A673 (cell line): Measurements from ENCODE around the gene TPI1. TPM values are rescaled to one million over a fixed set of nuclear protein-coding genes. Genes with fewer than 3 reads are reported as not detected.

Experiments
- BruUV-seq: library from RNA; stranded (reverse); fragments of 400-500 nt; replicated peaks from 2 replicates; lab custom pipeline; 2021; lab: Mats Ljungman, UMichigan
- CTCF ChIA-PET: fragments of 300-600 bp; sonication (Branson Sonifier 250); formaldehyde crosslinking; loops from one replicate; lab custom pipeline; 2022; ENCODE audit warnings: antibody characterized with exemption; lab: Charles Lee
- POLR2A ChIA-PET: fragments of 300-600 bp; sonication (Branson Sonifier 250); formaldehyde crosslinking; loops from one replicate; lab custom pipeline; 2022; ENCODE audit warnings: antibody characterized with exemption; ENCODE audit not compliant: low non-redundant PET; lab: Charles Lee
- DNase-seq: peaks from one replicate; pipeline ENCODE4 v3.0.0-alpha.2; 2015; ENCODE audit warnings: low spot score
- H3K27ac ChIP-seq: fragments of 200-600 bp; sonication (generic); 2 replicates; pipeline ENCODE4 v1.5.1; 2016; ENCODE audit warnings: mixed run types, low read depth, mild to moderate bottlenecking, mixed read lengths, antibody characterized with exemption, low read length; ENCODE audit not compliant: poor library complexity, severe bottlenecking
- H3K27me3 ChIP-seq: fragments of 200-600 bp; sonication (generic); replicated peaks from 2 replicates; pipeline ENCODE4 v1.6.1; 2017; ENCODE audit warnings: mixed run types, low read depth, mild to moderate bottlenecking, mixed read lengths, antibody characterized with exemption, low read length; ENCODE audit not compliant: insufficient read depth, poor library complexity
- H3K36me3 ChIP-seq: fragments of 200-600 bp; sonication (generic); 2 replicates; pipeline ENCODE4 v1.6.1; 2016; ENCODE audit warnings: mixed run types, mild to moderate bottlenecking, mixed read lengths, antibody characterized with exemption, low read length; ENCODE audit not compliant: insufficient read depth, poor library complexity, severe bottlenecking
- H3K4me1 ChIP-seq: fragments of 200-600 bp; sonication (generic); 2 replicates; pipeline ENCODE4 v1.6.1; 2017; ENCODE audit warnings: mixed run types, mild to moderate bottlenecking, mixed read lengths, antibody characterized with exemption, low read length; ENCODE audit not compliant: insufficient read depth, poor library complexity, severe bottlenecking
- H3K4me3 ChIP-seq: fragments of 200-600 bp; sonication (generic); 2 replicates; pipeline ENCODE4 v1.5.1; 2016; ENCODE audit warnings: low read depth, mixed run types, mild to moderate bottlenecking, mixed read lengths, low read length; ENCODE audit not compliant: poor library complexity, severe bottlenecking
- H3K9me3 ChIP-seq: fragments of 200-600 bp; sonication (generic); 2 replicates; pipeline ENCODE4 v1.6.1; 2016; ENCODE audit warnings: mixed run types, low read depth, mild to moderate bottlenecking, mixed read lengths, antibody characterized with exemption, low read length; ENCODE audit not compliant: poor library complexity, severe bottlenecking
- CTCF ChIP-seq: fragments of 300-800, 200-600 bp; sonication (generic); conservative IDR thresholded peaks from 2 replicates; pipeline ENCODE4 v1.5.1; 2017; ENCODE audit warnings: low read depth, mild to moderate bottlenecking, antibody characterized with exemption, low read length, moderate library complexity, mixed read lengths
- EZH2 ChIP-seq: fragments of 200-600 bp; sonication (generic); IDR thresholded peaks from 2 replicates; pipeline ENCODE4 v1.6.1; 2017; ENCODE audit warnings: borderline replicate concordance, low read depth, mild to moderate bottlenecking, mixed read lengths, antibody characterized with exemption, low read length; ENCODE audit not compliant: poor library complexity, severe bottlenecking
- intact Hi-C: fragments of 100-400 bp; cut with micrococcal nuclease; formaldehyde crosslinking; loops from one replicate; pipeline ENCODE4 v1.10.0; 2022; ENCODE audit not compliant: unreplicated experiment
- total RNA-seq: library from RNA; stranded (reverse); gene quantifications from 2 replicates; pipeline ENCODE4 v1.2.3, GENCODE V29; 2021

TPI1 gene
- total RNA-seq, 1 experiment from 2014 or later: 1,277 TPM

DNA sequence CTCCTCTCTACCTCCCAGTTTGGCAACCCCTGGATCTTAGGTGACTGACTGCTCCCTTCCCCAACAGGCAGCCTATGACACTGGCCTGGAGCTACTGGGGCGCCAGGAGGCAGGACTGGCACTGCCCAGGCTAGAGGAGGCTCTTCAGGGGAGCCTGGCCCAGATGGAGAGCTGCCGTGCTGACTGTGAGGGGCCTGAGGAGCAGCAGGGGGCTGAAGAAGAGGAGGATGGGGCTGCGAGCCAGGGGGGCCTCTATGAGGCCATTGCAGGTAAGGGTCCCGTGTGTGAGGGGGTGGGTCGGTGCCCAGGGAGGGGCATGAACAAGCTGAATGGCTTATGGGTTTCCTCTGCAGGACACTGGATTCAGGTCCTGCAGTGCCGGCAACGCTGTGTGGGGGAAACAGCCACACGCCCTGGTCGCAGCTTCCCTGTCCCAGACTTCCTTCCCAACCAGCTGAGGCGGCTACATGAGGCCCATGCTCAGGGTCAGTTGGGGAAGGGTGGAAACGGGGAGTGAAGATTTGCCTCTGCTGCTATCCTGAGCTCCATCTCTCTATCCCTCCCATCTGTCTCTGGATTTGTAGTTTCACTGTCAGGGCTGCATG, 36.9 kb upstream of the TPI1 start:
- Histone ChIP-seq H3K27me3 (no peaks in the 10 kb centered on the region), H3K36me3 (peaks cover 37% of the 10 kb centered on the region), H3K27ac (no peak overlapping the region), H3K4me1 (peaks cover 16% of the 10 kb centered on the region), H3K4me3 (no peak overlapping the region), H3K9me3 (no peaks in the 10 kb centered on the region)
- no peak for DNase-seq
- TF ChIP-seq EZH2 (no peak), CTCF (no peak)
- ChIA-PET CTCF (interaction anchor here (0.5 kb wide), 1 partner anchor 50 kb away, joined by 4 read pairs; no protein-coding TSS in a partner anchor), POLR2A (interaction anchor here (0.6 kb wide), 1 partner anchor 24 kb away, joined by 3 read pairs; no protein-coding TSS in a partner anchor)
- intact Hi-C loops: no loop called here
- BruUV-seq: no TSS peak

DNA sequence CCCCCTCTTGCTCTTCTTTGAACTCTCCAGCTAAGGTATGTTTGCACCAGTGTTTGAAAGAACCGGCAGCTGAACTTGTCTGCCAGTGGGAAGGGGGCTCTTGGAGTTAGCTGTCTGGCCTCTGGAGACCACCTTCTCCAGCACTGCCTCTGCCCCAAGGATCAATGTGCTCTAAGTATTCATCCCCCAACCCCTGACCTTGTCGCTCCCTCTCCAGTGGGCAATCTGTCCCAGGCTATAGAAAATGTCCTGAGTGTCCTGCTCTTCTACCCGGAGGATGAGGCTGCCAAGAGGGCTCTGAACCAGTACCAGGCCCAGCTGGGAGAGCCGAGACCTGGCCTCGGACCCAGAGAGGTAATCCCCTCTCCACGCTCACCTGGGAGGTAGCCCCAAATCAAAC, 36.3 kb upstream of the TPI1 start:
- CTCF ChIA-PET: no interaction called here
- BruUV-seq: no TSS peak
- H3K36me3 ChIP-seq: peaks cover 37% of the 10 kb centered on the region
- no peak overlapping the region for H3K27ac ChIP-seq
- H3K4me3 ChIP-seq: no peak overlapping the region
- POLR2A ChIA-PET: interaction anchor here (0.6 kb wide), 1 partner anchor 24 kb away, joined by 3 read pairs; no protein-coding TSS in a partner anchor
- no peaks in the 10 kb centered on the region for H3K27me3 ChIP-seq
- intact Hi-C loops: no loop called here
- peaks cover 12% of the 10 kb centered on the region for H3K4me1 ChIP-seq
- DNase-seq: no peak
- no peak for TF ChIP-seq EZH2
- TF ChIP-seq CTCF: no peak
- H3K9me3 ChIP-seq: no peaks in the 10 kb centered on the region

- no peaks in the 10 kb centered on the region for H3K9me3 ChIP-seq
- DNase-seq: no peak
- TF ChIP-seq CTCF (no peak), EZH2 (no peak)
- no peak overlapping the region for H3K27ac ChIP-seq
- peaks cover 9% of the 10 kb centered on the region for H3K4me1 ChIP-seq
- H3K4me3 ChIP-seq: no peak overlapping the region
- BruUV-seq: no TSS peak
- CTCF ChIA-PET: no interaction called here
- H3K36me3 ChIP-seq: peaks cover 40% of the 10 kb centered on the region
- POLR2A ChIA-PET: interaction anchor here (0.6 kb wide), 1 partner anchor 23 kb away, joined by 3 read pairs; no protein-coding TSS in a partner anchor
- no peaks in the 10 kb centered on the region for H3K27me3 ChIP-seq
- intact Hi-C loops: no loop called here
Measured at GRCh38 chr12:6831450-6831995, 35.8 kb upstream of the TPI1 start.
